ENCODE measurements around the gene TCEAL9. TPM values are rescaled to one million over a fixed set of nuclear protein-coding genes. Genes with fewer than 3 reads are reported as not detected.

TCEAL9 gene
- total and polyA plus RNA-seq, 2 donors (not counting 3 experiments of a cell fraction or from before 2014, with no cell fraction given) = 61.7 to 98.3 TPM

GRCh38 chrX:103376979-103377324 lies 20.6 kb downstream of the TCEAL9 start:
- DNase-seq (ENCODE audit: low read depth, low spot score) (peak; percentile 34), FAIRE-seq (no peak)
- peak overlapping the region; percentile 61 to 91 (median 91) for H3K4me3 ChIP-seq (replicated peaks in 1 of 3; ENCODE audit: insufficient read depth in 1 of 3, low read depth in 1 of 3, low read length in 3 of 3)
- H3K79me2 ChIP-seq (ENCODE audit: control insufficient read depth, insufficient read depth, low read length) = peaks cover 8% of the 10 kb centered on the region
- H2AFZ ChIP-seq (ENCODE audit: low read depth, low read length) = no peak overlapping the region
- H3K4me2 ChIP-seq (ENCODE audit: insufficient read depth, low read length) = peak overlapping the region; percentile 91
- no peaks in the 10 kb centered on the region for H3K36me3 ChIP-seq (ENCODE audit: control insufficient read depth in 2 of 2, extremely low read depth in 1 of 2, insufficient read depth in 2 of 2, low read length in 2 of 2)
- dilution Hi-C loops (cut with MboI; ENCODE audit: extremely low pct_ligation_motif_present, low sequenced_read_pairs) (no loop called here), intact Hi-C loops (cut with micrococcal nuclease) (loop anchor here (1.0 to 2.0 kb wide), 6 partner anchors 17 to 87 kb away; no protein-coding TSS in a partner anchor)
- TF ChIP-seq JUN (IDR thresholded peaks at IDR 0.05; ENCODE audit: borderline replicate concordance, insufficient read depth, insufficient read length, low read depth) = no peak
- no peak for TF ChIP-seq FOS (IDR thresholded peaks at IDR 0.05; ENCODE audit: borderline replicate concordance, insufficient read depth, low read length)
- no peak for TF ChIP-seq EZH2 (IDR thresholded peaks at IDR 0.05; ENCODE audit: borderline replicate concordance, low read depth, low read length, severe bottlenecking)
- TF ChIP-seq, protein P1, sequence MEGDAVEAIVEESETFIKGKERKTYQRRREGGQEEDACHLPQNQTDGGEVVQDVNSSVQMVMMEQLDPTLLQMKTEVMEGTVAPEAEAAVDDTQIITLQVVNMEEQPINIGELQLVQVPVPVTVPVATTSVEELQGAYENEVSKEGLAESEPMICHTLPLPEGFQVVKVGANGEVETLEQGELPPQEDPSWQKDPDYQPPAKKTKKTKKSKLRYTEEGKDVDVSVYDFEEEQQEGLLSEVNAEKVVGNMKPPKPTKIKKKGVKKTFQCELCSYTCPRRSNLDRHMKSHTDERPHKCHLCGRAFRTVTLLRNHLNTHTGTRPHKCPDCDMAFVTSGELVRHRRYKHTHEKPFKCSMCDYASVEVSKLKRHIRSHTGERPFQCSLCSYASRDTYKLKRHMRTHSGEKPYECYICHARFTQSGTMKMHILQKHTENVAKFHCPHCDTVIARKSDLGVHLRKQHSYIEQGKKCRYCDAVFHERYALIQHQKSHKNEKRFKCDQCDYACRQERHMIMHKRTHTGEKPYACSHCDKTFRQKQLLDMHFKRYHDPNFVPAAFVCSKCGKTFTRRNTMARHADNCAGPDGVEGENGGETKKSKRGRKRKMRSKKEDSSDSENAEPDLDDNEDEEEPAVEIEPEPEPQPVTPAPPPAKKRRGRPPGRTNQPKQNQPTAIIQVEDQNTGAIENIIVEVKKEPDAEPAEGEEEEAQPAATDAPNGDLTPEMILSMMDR (IDR thresholded peaks at IDR 0.05; ENCODE audit: extremely low read depth in 1 of 2, insufficient read depth in 1 of 2, low read depth in 1 of 2, low read length in 2 of 2) = no peak
- TF ChIP-seq POLR2AphosphoS5 (IDR thresholded peaks at IDR 0.05; ENCODE audit: insufficient read depth, low read depth, low read length) = no peak
- TF ChIP-seq POLR2A (IDR thresholded peaks at IDR 0.05; ENCODE audit: low read depth, low read length) = no peak
- H3K4me1 ChIP-seq (ENCODE audit: control insufficient read depth, extremely low read depth, insufficient read depth, low read length) = peaks cover 6% of the 10 kb centered on the region
- H3K9ac ChIP-seq (replicated peaks; ENCODE audit: extremely low read depth, insufficient read depth, low read length) = peak overlapping the region; percentile 81
- H3K27me3 ChIP-seq (ENCODE audit: control insufficient read depth in 2 of 2, insufficient read depth in 2 of 2, low read length in 2 of 2) = no peaks in the 10 kb centered on the region
- ChIA-PET CTCF (interaction anchor here (0.8 to 2.5 kb wide), 7 partner anchors 15 to 88 kb away, joined by 3 to 26 read pairs (median 3); partner anchors contain the start of gene TCEAL9), POLR2A (interaction anchor here (1.0 kb wide), 1 partner anchor 20 kb away, joined by 7 read pairs; the partner anchor contains the start of gene TCEAL9)
- BruUV-seq (replicated peaks) = no TSS peak
- H4K20me1 ChIP-seq (replicated peaks; ENCODE audit: control insufficient read depth, extremely low read depth, insufficient read depth, low read length) = no peaks in the 10 kb centered on the region
- no peaks in the 10 kb centered on the region for H3K9me3 ChIP-seq (replicated peaks; ENCODE audit: control insufficient read depth, insufficient read depth, low read length)
- H3K27ac ChIP-seq (ENCODE audit: insufficient read depth, low read depth, low read length) = peak overlapping the region; percentile 48
- no peaks in the 10 kb centered on the region for H3K9me1 ChIP-seq (replicated peaks; ENCODE audit: control insufficient read depth, extremely low read depth, insufficient read depth, low read length)

- H3K27ac ChIP-seq (ENCODE audit: insufficient read depth, low read depth, low read length) = no peak overlapping the region
- no peak overlapping the region for H3K4me2 ChIP-seq (ENCODE audit: insufficient read depth, low read length)
Observed at GRCh38 chrX:103378990-103379389, 22.7 kb downstream of the TCEAL9 start.

More at GRCh38 chrX:103378990-103379389, 22.7 kb downstream of the TCEAL9 start:
- DNase-seq (ENCODE audit: low read depth, low spot score) = no peak
- Histone ChIP-seq H4K20me1 (replicated peaks; ENCODE audit: control insufficient read depth, extremely low read depth, insufficient read depth, low read length) (no peaks in the 10 kb centered on the region), H3K27me3 (ENCODE audit: control insufficient read depth in 2 of 2, insufficient read depth in 2 of 2, low read length in 2 of 2) (no peaks in the 10 kb centered on the region), H3K36me3 (ENCODE audit: control insufficient read depth in 2 of 2, extremely low read depth in 1 of 2, insufficient read depth in 2 of 2, low read length in 2 of 2) (no peaks in the 10 kb centered on the region), H3K79me2 (ENCODE audit: control insufficient read depth, insufficient read depth, low read length) (peaks cover 8% of the 10 kb centered on the region), H3K9me1 (replicated peaks; ENCODE audit: control insufficient read depth, extremely low read depth, insufficient read depth, low read length) (no peaks in the 10 kb centered on the region), H3K4me1 (ENCODE audit: control insufficient read depth, extremely low read depth, insufficient read depth, low read length) (peaks cover 6% of the 10 kb centered on the region), H3K9me3 (replicated peaks; ENCODE audit: control insufficient read depth, insufficient read depth, low read length) (no peaks in the 10 kb centered on the region), H3K9ac (replicated peaks; ENCODE audit: extremely low read depth, insufficient read depth, low read length) (no peak overlapping the region), H3K4me3 (replicated peaks in 1 of 3; ENCODE audit: insufficient read depth in 1 of 3, low read depth in 1 of 3, low read length in 3 of 3) (no peak overlapping the region), H2AFZ (ENCODE audit: low read depth, low read length) (no peak overlapping the region)
- no peak for FAIRE-seq
- BruUV-seq (replicated peaks) = no TSS peak
- POLR2A ChIA-PET = no interaction called here
- dilution Hi-C loops (cut with MboI; ENCODE audit: extremely low pct_ligation_motif_present, low sequenced_read_pairs) (no loop called here), intact Hi-C loops (cut with micrococcal nuclease) (no loop called here)
- TF ChIP-seq GATA2 (IDR thresholded peaks at IDR 0.05; ENCODE audit: insufficient read depth, insufficient read length, low read depth, low read length) = no peak
- TF ChIP-seq, protein P1 (IDR thresholded peaks at IDR 0.05; ENCODE audit: extremely low read depth in 1 of 2, insufficient read depth in 1 of 2, low read depth in 1 of 2, low read length in 2 of 2) = no peak
- CTCF ChIA-PET = no interaction called here

Measured in endothelial cell of umbilical vein (primary cell).